Lung (tissue), 12 donors: Measurements from ENCODE around the gene SLC45A3. TPM values are rescaled to one million over a fixed set of nuclear protein-coding genes. Genes with fewer than 3 reads are reported as not detected.

Experiments used
- ATAC-seq: fragments of 200-7000 bp; cut with Tn5 transposase; one replicate; pipeline ENCODE4 v1.9.1; 2020; ENCODE audit warnings: moderate number of reproducible peaks; ENCODE audit not compliant: insufficient read depth, low FRiP score
- DNase-seq, 3 donors: peaks; one replicate each; pipeline ENCODE4 v3.0.0-alpha.2; 2013 to 2017
- H3K27ac ChIP-seq, 2 donors: one replicate each; pipeline ENCODE4 v1.5.1; 2013; ENCODE audit warnings: mild to moderate bottlenecking in 2 of 2, moderate library complexity in 2 of 2, control low read depth in 1 of 2, inconsistent platforms in 1 of 2, low read depth in 1 of 2, low read length in 1 of 2
- H3K27me3 ChIP-seq, 3 donors: one replicate each; pipeline ENCODE4 v1.5.1; 2013; ENCODE audit warnings: low read length in 2 of 3; ENCODE audit not compliant: control insufficient read depth in 3 of 3, insufficient read depth in 3 of 3
- H3K36me3 ChIP-seq, 4 donors: one replicate each; pipeline ENCODE4 v1.5.1; 2013; ENCODE audit warnings: low read length in 4 of 4, mild to moderate bottlenecking in 1 of 4, moderate library complexity in 1 of 4; ENCODE audit not compliant: control insufficient read depth in 4 of 4, insufficient read depth in 4 of 4
- H3K4me1 ChIP-seq, 5 donors: one replicate each; pipeline ENCODE4 v1.5.1; 2013; ENCODE audit warnings: low read length in 5 of 5, mild to moderate bottlenecking in 2 of 5, moderate library complexity in 1 of 5; ENCODE audit not compliant: control insufficient read depth in 5 of 5, insufficient read depth in 5 of 5
- H3K4me3 ChIP-seq: one replicate; pipeline ENCODE4 v1.5.1; 2013; ENCODE audit warnings: mild to moderate bottlenecking, control low read depth, moderate library complexity
- H3K9ac ChIP-seq, 2 donors: one replicate each; pipeline ENCODE4 v1.5.1; 2013; ENCODE audit warnings: low read length in 2 of 2, control low read depth in 1 of 2; ENCODE audit not compliant: insufficient read depth in 1 of 2
- H3K9me3 ChIP-seq, 4 donors: one replicate each; pipeline ENCODE4 v1.5.1; 2013; ENCODE audit warnings: low read length in 3 of 4, mild to moderate bottlenecking in 1 of 4, moderate library complexity in 1 of 4; ENCODE audit not compliant: control insufficient read depth in 4 of 4, insufficient read depth in 3 of 4
- CTCF ChIP-seq: IDR thresholded peaks from 2 replicates; pipeline ENCODE4 v1.5.1; 2012; ENCODE audit warnings: mild to moderate bottlenecking; ENCODE audit errors: control extremely low read depth, extremely low read depth
- WGBS, 2 donors: extraction: QIAGEN DNeasy Blood & Tissue Kit; methylation state at CpG; one replicate each; pipeline ENCODE4 v1.1.7; 2013; 5-methylcytosine and 5-hydroxymethylcytosine counted together
- polyA plus RNA-seq, 2 donors: library from polyadenylated mRNA; stranded (reverse); fragments of 200-250 nt; gene quantifications; one replicate each; pipeline ENCODE4 v1.2.1, GENCODE V29; 2013
- total RNA-seq, 2 donors: library from RNA; depleted of rRNA in 1 of 2; stranded (reverse); fragments of >200 nt in 1 of 2; gene quantifications; one replicate each; pipeline ENCODE4 v1.2.1, GENCODE V29; 2014 to 2021
- donor health status: control.
- donor health status: control.
- donor health status: Bipolar disorder and iron deficiency.
- donor health status: healthy.
- donor health status: DM: yes; HTN: yes; CAD: no.

Gene SLC45A3
- total and polyA plus RNA-seq, 4 donors = 2.1 to 8.6 (median 3.9) TPM

GRCh38 chr1:205670150-205670446 lies 10.2 kb downstream of the SLC45A3 start:
- DNase-seq (no peak), ATAC-seq (no peak)
- H3K27me3 ChIP-seq = no peaks in the 10 kb centered on the region
- WGBS, 2 donors = 86 to 87% methylated on average over 5 of the region's 5 CpGs
- no peak overlapping the region for H3K27ac ChIP-seq
- no peak overlapping the region for H3K4me3 ChIP-seq
- peaks cover 0 to 48% (median 4%) of the 10 kb centered on the region in 5 donors for H3K4me1 ChIP-seq
- peaks cover 0 to 3% (median 0%) of the 10 kb centered on the region in 4 donors for H3K9me3 ChIP-seq
- H3K9ac ChIP-seq = no peak overlapping the region
- no peak for TF ChIP-seq CTCF
- H3K36me3 ChIP-seq = no peaks in the 10 kb centered on the region

GRCh38 chr1:205669341-205670149 lies 10.8 kb downstream of the SLC45A3 start:
- Histone ChIP-seq H3K36me3 (no peaks in the 10 kb centered on the region), H3K4me1 (peaks cover 0 to 48% (median 4%) of the 10 kb centered on the region in 5 donors), H3K27me3 (no peaks in the 10 kb centered on the region), H3K4me3 (no peak overlapping the region), H3K27ac (peak overlapping the region in 1 of 2 donors; percentile 4), H3K9me3 (peaks cover 0 to 3% (median 0%) of the 10 kb centered on the region in 4 donors), H3K9ac (no peak overlapping the region)
- no peak for TF ChIP-seq CTCF
- ATAC-seq (no peak), DNase-seq (no peak)
- WGBS, 2 donors = 44 to 52% methylated on average over 20 of the region's 20 CpGs

- 59 to 72% methylated on average over 5 of the region's 5 CpGs for WGBS, 2 donors
- peaks cover 0 to 48% (median 6%) of the 10 kb centered on the region in 5 donors for H3K4me1 ChIP-seq
Measured at GRCh38 chr1:205668951-205669340, 11.4 kb downstream of the SLC45A3 start.

More at GRCh38 chr1:205668951-205669340, 11.4 kb downstream of the SLC45A3 start:
- H3K27me3 ChIP-seq = no peaks in the 10 kb centered on the region
- H3K9me3 ChIP-seq = peaks cover 0 to 3% (median 0%) of the 10 kb centered on the region in 4 donors
- TF ChIP-seq CTCF = no peak
- no peak overlapping the region for H3K27ac ChIP-seq
- no peak for ATAC-seq
- DNase-seq = no peak
- no peak overlapping the region for H3K4me3 ChIP-seq
- H3K9ac ChIP-seq = no peak overlapping the region
- no peaks in the 10 kb centered on the region for H3K36me3 ChIP-seq
